ENCODE measurements around the gene PPP1R15B.

DNA sequence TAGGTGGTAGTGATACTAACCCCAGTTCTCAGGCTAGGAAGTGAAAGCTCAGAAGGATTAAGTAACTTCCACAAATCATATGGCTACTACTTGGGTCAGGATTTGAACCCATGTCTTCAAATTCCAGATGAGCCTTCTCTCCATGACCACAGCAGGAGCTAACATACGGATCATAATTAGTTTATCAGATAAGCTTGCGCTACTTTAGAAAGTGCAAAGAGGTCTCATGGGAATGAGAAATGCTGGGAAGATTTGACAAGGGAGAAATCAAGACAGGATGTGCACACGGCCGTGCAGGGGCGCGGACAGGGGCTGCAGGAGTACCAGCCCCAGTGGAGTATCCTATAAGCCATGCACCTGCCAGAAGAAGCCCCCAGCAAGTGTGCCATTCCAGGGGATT is 57.0 kb downstream of the PPP1R15B start:
- TF ChIP-seq, protein P1, sequence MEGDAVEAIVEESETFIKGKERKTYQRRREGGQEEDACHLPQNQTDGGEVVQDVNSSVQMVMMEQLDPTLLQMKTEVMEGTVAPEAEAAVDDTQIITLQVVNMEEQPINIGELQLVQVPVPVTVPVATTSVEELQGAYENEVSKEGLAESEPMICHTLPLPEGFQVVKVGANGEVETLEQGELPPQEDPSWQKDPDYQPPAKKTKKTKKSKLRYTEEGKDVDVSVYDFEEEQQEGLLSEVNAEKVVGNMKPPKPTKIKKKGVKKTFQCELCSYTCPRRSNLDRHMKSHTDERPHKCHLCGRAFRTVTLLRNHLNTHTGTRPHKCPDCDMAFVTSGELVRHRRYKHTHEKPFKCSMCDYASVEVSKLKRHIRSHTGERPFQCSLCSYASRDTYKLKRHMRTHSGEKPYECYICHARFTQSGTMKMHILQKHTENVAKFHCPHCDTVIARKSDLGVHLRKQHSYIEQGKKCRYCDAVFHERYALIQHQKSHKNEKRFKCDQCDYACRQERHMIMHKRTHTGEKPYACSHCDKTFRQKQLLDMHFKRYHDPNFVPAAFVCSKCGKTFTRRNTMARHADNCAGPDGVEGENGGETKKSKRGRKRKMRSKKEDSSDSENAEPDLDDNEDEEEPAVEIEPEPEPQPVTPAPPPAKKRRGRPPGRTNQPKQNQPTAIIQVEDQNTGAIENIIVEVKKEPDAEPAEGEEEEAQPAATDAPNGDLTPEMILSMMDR (IDR thresholded peaks at IDR 0.05): no peak
- no peak for TF ChIP-seq POLR2A (IDR thresholded peaks at IDR 0.05)
